Measurements from ENCODE around the gene HEY2. TPM values are rescaled to one million over a fixed set of nuclear protein-coding genes. Genes with fewer than 3 reads are reported as not detected.
"Not testable (repeated sequence)": the region's sequence is repeated elsewhere in the genome, so short reads cannot be mapped to it uniquely, and the experiment has no call there.

HEY2 gene
- total RNA-seq, 1 experiment from 2014 or later: not detected

DNA sequence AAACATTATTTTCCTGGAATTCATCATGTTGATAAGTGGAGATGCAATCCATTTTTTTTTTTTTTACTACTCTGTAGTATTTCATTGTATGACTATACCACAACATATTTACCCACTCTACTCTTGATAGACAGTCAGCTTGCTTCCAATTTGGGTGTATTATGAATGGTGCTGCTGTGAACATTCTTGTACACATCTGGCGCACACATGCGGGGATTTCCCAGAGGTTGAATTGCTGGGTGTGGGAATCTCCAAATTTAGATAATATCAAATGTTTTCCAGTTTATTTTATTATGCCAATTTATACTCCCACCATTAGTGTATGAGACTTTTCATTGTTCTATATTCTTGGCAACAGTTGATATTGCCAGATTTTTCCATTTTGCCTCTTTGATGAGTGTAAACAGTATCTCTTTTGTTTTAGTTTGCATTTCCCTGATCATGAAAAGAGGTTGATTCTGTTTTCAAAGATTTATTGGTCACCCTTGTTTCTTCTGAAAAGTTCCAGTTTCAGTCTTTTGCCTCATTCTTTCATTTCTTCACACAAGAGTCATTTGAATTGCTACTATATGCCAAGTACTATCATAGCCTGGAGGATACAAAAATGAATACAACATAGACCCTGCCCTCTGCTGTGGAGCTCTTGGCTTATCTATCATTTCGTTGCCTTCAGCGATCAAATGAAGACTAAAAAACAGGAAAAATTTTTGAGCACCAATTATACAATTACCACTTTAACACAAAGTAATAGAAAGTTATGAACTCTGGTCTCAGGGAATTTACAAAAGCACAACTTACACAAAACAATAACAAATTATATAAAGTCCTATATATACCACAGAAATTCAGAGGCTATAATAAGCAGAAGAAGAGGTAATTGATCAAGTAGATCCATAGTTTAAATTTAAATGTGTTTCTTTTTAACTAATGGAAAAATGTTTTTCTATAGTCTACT lies 24.2 kb downstream of the HEY2 start:
- no peaks in the 10 kb centered on the region for H3K4me1 ChIP-seq (ENCODE audit: insufficient read depth, low read length)
- TF ChIP-seq EZH2phosphoT487 (IDR thresholded peaks at IDR 0.05; ENCODE audit: borderline replicate concordance, low read length): no peak
- TF ChIP-seq EZH2 (IDR thresholded peaks at IDR 0.05; ENCODE audit: low read length, unreplicated experiment): no peak
- no peak for TF ChIP-seq CTCF (conservative IDR thresholded peaks at IDR 0.05; ENCODE audit: low read depth, low read length)
- ChIA-PET POLR2A (ENCODE audit: unreplicated experiment) (no interaction called here), CTCF (no interaction called here)
- no peak for DNase-seq
- ATAC-seq: no peak
- no peak overlapping the region for H3K9ac ChIP-seq (ENCODE audit: low read length)
- H3K4me3 ChIP-seq (ENCODE audit: low read length): no peak overlapping the region
- no peaks in the 10 kb centered on the region for H4K20me1 ChIP-seq (ENCODE audit: low read length)
- H3K27me3 ChIP-seq (ENCODE audit: low read length): peaks cover 8% of the 10 kb centered on the region; the same call in 1 of the 2 replicates
- no peaks in the 10 kb centered on the region for H3K9me2 ChIP-seq (replicated peaks; ENCODE audit: low read length)
- H3K36me3 ChIP-seq (ENCODE audit: low read depth, low read length): no peaks in the 10 kb centered on the region; the same call in 1 of the 2 replicates
- no peak overlapping the region for H3K27ac ChIP-seq (ENCODE audit: low read length)
- no peak overlapping the region for H2AFZ ChIP-seq (ENCODE audit: low read length)
- no peak overlapping the region for H3K4me2 ChIP-seq (ENCODE audit: low read length)
- no peaks in the 10 kb centered on the region for H3F3A ChIP-seq (ENCODE audit: low read length, unreplicated experiment)
- no peaks in the 10 kb centered on the region for H3K9me3 ChIP-seq (ENCODE audit: low read length)
- H3K79me2 ChIP-seq (ENCODE audit: low read length): no peaks in the 10 kb centered on the region
- intact Hi-C loops (cut with micrococcal nuclease): no loop called here
- BruUV-seq (replicated peaks): no TSS peak

DNA sequence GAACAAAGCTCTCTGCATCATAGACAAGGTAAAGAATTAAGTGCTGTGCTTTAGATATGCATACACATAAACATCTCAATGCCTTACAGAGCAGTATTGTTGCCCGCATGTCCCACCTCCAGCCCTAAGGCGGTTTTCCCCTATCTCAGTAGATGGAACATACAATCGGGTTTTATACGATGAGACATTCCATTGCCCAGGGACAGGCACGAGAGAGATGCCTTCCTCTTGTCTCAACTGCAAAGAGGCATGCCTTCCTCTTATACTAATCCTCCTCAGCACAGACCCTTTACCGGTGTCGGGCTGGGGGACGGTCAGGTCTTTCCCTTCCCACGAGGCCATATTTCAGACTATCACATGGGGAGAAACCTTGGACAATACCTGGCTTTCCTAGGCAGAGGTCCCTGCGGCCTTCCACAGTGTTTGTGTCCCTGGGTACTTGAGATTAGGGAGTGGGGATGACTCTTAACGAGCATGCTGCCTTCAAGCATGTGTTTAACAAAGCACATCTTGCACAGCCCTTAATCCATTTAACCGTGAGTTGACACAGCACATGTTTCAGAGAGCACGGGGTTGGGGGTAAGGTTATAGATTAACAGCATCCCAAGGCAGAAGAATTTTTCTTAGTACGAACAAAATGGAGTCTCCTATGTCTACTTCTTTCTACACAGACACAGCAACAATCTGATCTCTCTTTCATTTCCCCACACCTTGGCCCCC lies 26.8 kb downstream of the HEY2 start:
- H4K20me1 ChIP-seq (ENCODE audit: low read length); intact Hi-C loops (cut with micrococcal nuclease); H3K9ac ChIP-seq (ENCODE audit: low read length); H3K27me3 ChIP-seq (ENCODE audit: low read length); H3K79me2 ChIP-seq (ENCODE audit: low read length); DNase-seq; H3K4me1 ChIP-seq (ENCODE audit: insufficient read depth, low read length); H3K9me3 ChIP-seq (ENCODE audit: low read length); H3F3A ChIP-seq (ENCODE audit: low read length, unreplicated experiment); H3K27ac ChIP-seq (ENCODE audit: low read length); POLR2A ChIA-PET (ENCODE audit: unreplicated experiment); H3K4me2 ChIP-seq (ENCODE audit: low read length); H3K36me3 ChIP-seq (ENCODE audit: low read depth, low read length); CTCF ChIA-PET; ATAC-seq; BruUV-seq (replicated peaks); H2AFZ ChIP-seq (ENCODE audit: low read length); H3K4me3 ChIP-seq (ENCODE audit: low read length); H3K9me2 ChIP-seq (replicated peaks; ENCODE audit: low read length): not testable (repeated sequence)

DNA sequence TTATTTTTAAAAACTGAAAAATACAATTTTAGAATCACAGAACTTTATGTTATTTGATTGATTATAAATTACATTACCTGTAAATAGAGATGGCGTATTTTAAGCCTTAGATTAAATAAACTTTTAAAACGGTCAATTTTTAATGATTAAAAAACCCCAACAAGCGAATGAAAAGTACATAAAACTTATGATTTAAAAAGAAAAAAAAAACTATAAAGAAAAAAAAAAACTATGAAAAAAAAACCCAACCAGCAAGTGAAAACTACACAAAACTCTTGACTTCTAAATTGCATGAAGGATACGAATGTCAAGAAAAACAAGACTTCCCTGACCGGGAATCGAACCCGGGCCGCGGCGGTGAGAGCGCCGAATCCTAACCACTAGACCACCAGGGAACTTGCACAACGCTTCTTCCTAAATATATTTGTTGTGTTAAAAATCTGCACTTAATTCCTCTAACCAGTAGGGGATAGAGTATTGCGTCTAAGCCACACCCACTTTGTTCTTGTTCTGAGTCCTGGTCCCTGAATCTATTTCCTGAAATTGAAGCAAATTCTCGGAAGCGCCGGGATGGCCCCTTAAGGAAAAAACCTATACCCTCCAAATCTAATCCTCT lies 30.6 kb downstream of the HEY2 start:
- intact Hi-C loops (cut with micrococcal nuclease): loop anchor here (1.0 to 5.0 kb wide), 3 partner anchors 79 to 192 kb away; partner anchors contain the start of gene HINT3
- Histone ChIP-seq H3K9me3 (ENCODE audit: low read length) (no peaks in the 10 kb centered on the region), H3K4me3 (ENCODE audit: low read length) (peak overlapping the region; percentile 94), H3K9ac (ENCODE audit: low read length) (peak overlapping the region; percentile 72), H3K79me2 (ENCODE audit: low read length) (no peaks in the 10 kb centered on the region), H2AFZ (ENCODE audit: low read length) (peak overlapping the region; percentile 86), H3K36me3 (ENCODE audit: low read depth, low read length) (no peaks in the 10 kb centered on the region), H3K4me2 (ENCODE audit: low read length) (peak overlapping the region; percentile 78), H3K4me1 (ENCODE audit: insufficient read depth, low read length) (peaks cover 15% of the 10 kb centered on the region), H4K20me1 (ENCODE audit: low read length) (no peaks in the 10 kb centered on the region), H3F3A (ENCODE audit: low read length, unreplicated experiment) (no peaks in the 10 kb centered on the region), H3K27me3 (ENCODE audit: low read length) (peaks cover 4% of the 10 kb centered on the region; the same call in 1 of the 2 replicates), H3K9me2 (replicated peaks; ENCODE audit: low read length) (no peaks in the 10 kb centered on the region), H3K27ac (ENCODE audit: low read length) (peak overlapping the region; percentile 54)
- peak; percentile 68 for ATAC-seq
- no peak for TF ChIP-seq EZH2phosphoT487 (IDR thresholded peaks at IDR 0.05; ENCODE audit: borderline replicate concordance, low read length)
- no peak for TF ChIP-seq CTCF (conservative IDR thresholded peaks at IDR 0.05; ENCODE audit: low read depth, low read length)
- no peak for TF ChIP-seq EZH2 (IDR thresholded peaks at IDR 0.05; ENCODE audit: low read length, unreplicated experiment)
- POLR2A ChIA-PET (ENCODE audit: unreplicated experiment): no interaction called here
- CTCF ChIA-PET: no interaction called here
- no TSS peak for BruUV-seq (replicated peaks)
- peak; percentile 94 for DNase-seq

Data from PC-3 (cell line).